ENCODE data around the gene SHISA2. TPM values are rescaled to one million over a fixed set of nuclear protein-coding genes. Genes with fewer than 3 reads are reported as not detected.

SHISA2 gene
- total RNA-seq, 1 donor from 2014 or later: 19.0 TPM

- DNase-seq (no peak), ATAC-seq (no peak)
- Histone ChIP-seq H3K27ac (no peak overlapping the region), H3K4me3 (no peak overlapping the region), H3K4me1 (no peaks in the 10 kb centered on the region), H3K9me3 (no peaks in the 10 kb centered on the region), H3K36me3 (no peaks in the 10 kb centered on the region), H3K27me3 (ENCODE audit: low read depth) (no peaks in the 10 kb centered on the region)
- no peak for TF ChIP-seq CTCF (IDR thresholded peaks at IDR 0.05)
- intact Hi-C loops (cut with DNase I): no loop called here
Measured at GRCh38 chr13:26036383-26036782, 15.4 kb downstream of the SHISA2 start.

- H3K4me1 ChIP-seq: no peaks in the 10 kb centered on the region
- no peak overlapping the region for H3K4me3 ChIP-seq
- no peaks in the 10 kb centered on the region for H3K27me3 ChIP-seq (ENCODE audit: low read depth)
- intact Hi-C loops (cut with DNase I): no loop called here
- H3K36me3 ChIP-seq: no peaks in the 10 kb centered on the region
- no peak for TF ChIP-seq CTCF (IDR thresholded peaks at IDR 0.05)
- no peaks in the 10 kb centered on the region for H3K9me3 ChIP-seq
- DNase-seq: no peak
- H3K27ac ChIP-seq: no peak overlapping the region
- no peak for ATAC-seq
Measured at GRCh38 chr13:26034018-26034417, 17.8 kb downstream of the SHISA2 start.

- H3K27me3 ChIP-seq (ENCODE audit: low read depth): no peaks in the 10 kb centered on the region
- H3K4me1 ChIP-seq: no peaks in the 10 kb centered on the region
- no peak overlapping the region for H3K27ac ChIP-seq
- H3K36me3 ChIP-seq: no peaks in the 10 kb centered on the region
- DNase-seq (no peak), ATAC-seq (no peak)
- intact Hi-C loops (cut with DNase I): no loop called here
- H3K9me3 ChIP-seq: no peaks in the 10 kb centered on the region
- no peak for TF ChIP-seq CTCF (IDR thresholded peaks at IDR 0.05)
- no peak overlapping the region for H3K4me3 ChIP-seq
Measured at GRCh38 chr13:26030331-26030730, 21.5 kb downstream of the SHISA2 start.

- no peaks in the 10 kb centered on the region for H3K9me3 ChIP-seq
- DNase-seq: no peak
- no peak for ATAC-seq
- no peaks in the 10 kb centered on the region for H3K4me1 ChIP-seq
- H3K36me3 ChIP-seq: no peaks in the 10 kb centered on the region
- no peaks in the 10 kb centered on the region for H3K27me3 ChIP-seq (ENCODE audit: low read depth)
- intact Hi-C loops (cut with DNase I): no loop called here
- no peak for TF ChIP-seq CTCF (IDR thresholded peaks at IDR 0.05)
- H3K27ac ChIP-seq: no peak overlapping the region
- no peak overlapping the region for H3K4me3 ChIP-seq
Measured at GRCh38 chr13:26029581-26030136, 22.2 kb downstream of the SHISA2 start.

- TF ChIP-seq CTCF (IDR thresholded peaks at IDR 0.05): no peak
- Histone ChIP-seq H3K9me3 (no peaks in the 10 kb centered on the region), H3K27me3 (ENCODE audit: low read depth) (no peaks in the 10 kb centered on the region), H3K27ac (no peak overlapping the region), H3K4me3 (no peak overlapping the region), H3K36me3 (no peaks in the 10 kb centered on the region), H3K4me1 (peaks cover 12% of the 10 kb centered on the region)
- intact Hi-C loops (cut with DNase I): no loop called here
- DNase-seq (no peak), ATAC-seq (no peak)
Measured at GRCh38 chr13:26026211-26026610, 25.6 kb downstream of the SHISA2 start.

- H3K9me3 ChIP-seq: no peaks in the 10 kb centered on the region
- no peak overlapping the region for H3K4me3 ChIP-seq
- no peaks in the 10 kb centered on the region for H3K27me3 ChIP-seq (ENCODE audit: low read depth)
- no peak overlapping the region for H3K27ac ChIP-seq
- DNase-seq (no peak), ATAC-seq (no peak)
- H3K36me3 ChIP-seq: no peaks in the 10 kb centered on the region
- no peak for TF ChIP-seq CTCF (IDR thresholded peaks at IDR 0.05)
- H3K4me1 ChIP-seq: peaks cover 13% of the 10 kb centered on the region
- intact Hi-C loops (cut with DNase I): no loop called here
Measured at GRCh38 chr13:26025771-26026170, 26.0 kb downstream of the SHISA2 start.

Data from lower lobe of right lung (tissue), 2 donors.